H1 (cell line): ENCODE data around the gene TMEM191B. TPM values are rescaled to one million over a fixed set of nuclear protein-coding genes. Genes with fewer than 3 reads are reported as not detected.
"Not testable (repeated sequence)": the region's sequence is repeated elsewhere in the genome, so short reads cannot be mapped to it uniquely, and the experiment has no call there.

Source experiments
- CTCF ChIA-PET: fragments of 300-600 bp; sonication (Branson Sonifier 250); formaldehyde crosslinking; loops from one replicate; lab custom pipeline; 2021; ENCODE audit not compliant: partially characterized antibody; lab: Charles Lee
- POLR2A ChIA-PET: fragments of 300-600 bp; sonication (Branson Sonifier 250); formaldehyde crosslinking; loops from one replicate; lab custom pipeline; 2021; ENCODE audit warnings: inconsistent platforms; ENCODE audit not compliant: partially characterized antibody; lab: Charles Lee
- DNase-seq, 2 experiments: peaks; one replicate each; pipeline versions ENCODE4 v3.0.0 to v3.0.0-alpha.2; 2010 to 2022; ENCODE audit warnings: low spot score in 2 of 2, low read depth in 1 of 2, mixed read lengths in 1 of 2
- FAIRE-seq: peaks from 2 replicates; lab custom pipeline; 2011; peaks lifted over from hg19 to GRCh38; lab: Jason Lieb, UNC
- H2AFZ ChIP-seq: 2 replicates; pipeline ENCODE4 v1.8.1; 2012; ENCODE audit warnings: low read length, inconsistent platforms
- H2AK5ac ChIP-seq: 2 replicates; pipeline ENCODE4 v1.6.1; 2013; ENCODE audit warnings: low read depth, low read length
- H2BK120ac ChIP-seq: replicated peaks from 2 replicates; pipeline ENCODE3; 2013; ENCODE audit warnings: low read depth, low read length, inconsistent platforms
- H2BK12ac ChIP-seq: 2 replicates; pipeline ENCODE4 v1.6.1; 2013; ENCODE audit warnings: low read depth, low read length
- H2BK15ac ChIP-seq: 2 replicates; pipeline ENCODE4 v1.6.1; 2013; ENCODE audit warnings: low read length
- H2BK20ac ChIP-seq: 2 replicates; pipeline ENCODE4 v1.6.1; 2013; ENCODE audit warnings: low read length
- H2BK5ac ChIP-seq: 2 replicates; pipeline ENCODE4 v1.6.1; 2013; ENCODE audit warnings: low read depth, low read length
- H3K14ac ChIP-seq: 2 replicates; pipeline ENCODE4 v1.6.1; 2013; ENCODE audit warnings: inconsistent platforms; ENCODE audit not compliant: insufficient read length
- H3K18ac ChIP-seq: 2 replicates; pipeline ENCODE4 v1.6.1; 2013; ENCODE audit warnings: low read length; ENCODE audit errors: extremely low read depth
- H3K23ac ChIP-seq: 2 replicates; pipeline ENCODE4 v1.6.1; 2013; ENCODE audit warnings: inconsistent platforms; ENCODE audit not compliant: insufficient read length
- H3K23me2 ChIP-seq: 2 replicates; pipeline ENCODE4 v1.6.1; 2013; ENCODE audit warnings: low read depth, low read length
- H3K27ac ChIP-seq: 2 replicates; pipeline ENCODE4 v1.6.1; 2011; ENCODE audit warnings: low read depth, low read length, inconsistent platforms
- H3K27me3 ChIP-seq, 4 experiments: replicated peaks in 1 of 4; 1 replicate in 1 of 4; 2 replicates in 3 of 4; pipeline versions ENCODE4 v1.6.1 to v1.8.1; 2011 to 2013; ENCODE audit warnings: low read length in 3 of 4, mild to moderate bottlenecking in 3 of 4, inconsistent platforms in 2 of 4, mixed read lengths in 2 of 4, moderate library complexity in 1 of 4; ENCODE audit not compliant: control insufficient read depth in 3 of 4, insufficient read depth in 3 of 4; ENCODE audit errors: extremely low read depth in 1 of 4
- H3K36me3 ChIP-seq, 4 experiments: 2 replicates each; pipeline versions ENCODE4 v1.6.1 to v1.8.1; 2011 to 2013; ENCODE audit warnings: mild to moderate bottlenecking in 4 of 4, low read length in 3 of 4, moderate library complexity in 2 of 4, control low read depth in 1 of 4, inconsistent platforms in 1 of 4; ENCODE audit not compliant: insufficient read depth in 4 of 4, control insufficient read depth in 2 of 4
- H3K4ac ChIP-seq: replicated peaks from 2 replicates; pipeline ENCODE3; 2013; ENCODE audit warnings: low read length, low read depth, mixed read lengths, inconsistent platforms; ENCODE audit not compliant: insufficient read length
- H3K4me1 ChIP-seq, 4 experiments: replicated peaks in 1 of 4; 1 replicate in 1 of 4; 2 replicates in 3 of 4; pipeline versions ENCODE4 v1.6.1 to v1.8.1; 2011 to 2013; ENCODE audit warnings: low read length in 3 of 4, inconsistent platforms in 2 of 4, mixed read lengths in 1 of 4; ENCODE audit not compliant: insufficient read depth in 4 of 4, control insufficient read depth in 3 of 4
- H3K4me2 ChIP-seq, 2 experiments: 2 replicates each; pipeline versions ENCODE4 v1.6.1 to v1.8.1; 2011 to 2013; ENCODE audit warnings: low read depth in 2 of 2, low read length in 2 of 2, control low read depth in 1 of 2, inconsistent platforms in 1 of 2, mild to moderate bottlenecking in 1 of 2; ENCODE audit not compliant: insufficient read depth in 1 of 2
- H3K4me3 ChIP-seq, 4 experiments: fragments of 200-600, 300-600 bp in 1 of 4; sonication (generic), shearing (Covaris generic), sonication (Bioruptor Twin) in 1 of 4; 2 replicates each; pipeline versions ENCODE4 v1.5.1 to v1.8.1; 2011 to 2016; ENCODE audit warnings: low read length in 4 of 4, low read depth in 3 of 4, control low read depth in 2 of 4, inconsistent platforms in 2 of 4, mild to moderate bottlenecking in 2 of 4, mixed read lengths in 1 of 4, moderate library complexity in 1 of 4; ENCODE audit not compliant: insufficient read depth in 2 of 4; ENCODE audit errors: extremely low read depth in 1 of 4
- H3K56ac ChIP-seq: replicated peaks from 2 replicates; pipeline ENCODE3; 2013; ENCODE audit warnings: low read depth, mild to moderate bottlenecking, mixed read lengths, low read length, inconsistent platforms; ENCODE audit not compliant: insufficient read length
- H3K79me1 ChIP-seq: 2 replicates; pipeline ENCODE4 v1.6.1; 2013; ENCODE audit warnings: low read depth, low read length, control low read depth
- H3K79me2 ChIP-seq, 2 experiments: 2 replicates each; pipeline versions ENCODE4 v1.6.1 to v1.8.1; 2012 to 2013; ENCODE audit warnings: low read length in 2 of 2, mild to moderate bottlenecking in 2 of 2, inconsistent platforms in 1 of 2; ENCODE audit not compliant: insufficient read depth in 2 of 2, control insufficient read depth in 1 of 2
- H3K9ac ChIP-seq, 4 experiments: replicated peaks in 1 of 4; 1 replicate in 1 of 4; 2 replicates in 3 of 4; pipeline versions ENCODE4 v1.6.1 to v1.8.1; 2011 to 2013; ENCODE audit warnings: low read depth in 3 of 4, low read length in 3 of 4, control low read depth in 2 of 4, mild to moderate bottlenecking in 2 of 4, moderate library complexity in 2 of 4, inconsistent platforms in 1 of 4; ENCODE audit errors: extremely low read depth in 1 of 4
- H3K9me3 ChIP-seq, 2 experiments: 2 replicates each; pipeline versions ENCODE4 v1.6.1 to v1.8.1; 2012 to 2013; ENCODE audit warnings: mild to moderate bottlenecking in 2 of 2, moderate library complexity in 2 of 2, control low read depth in 1 of 2, inconsistent platforms in 1 of 2, low read depth in 1 of 2, low read length in 1 of 2, mixed read lengths in 1 of 2; ENCODE audit not compliant: insufficient read depth in 2 of 2
- H4K20me1 ChIP-seq, 2 experiments: replicated peaks in 1 of 2; 2 replicates each; pipeline versions ENCODE3 to v1.8.1; 2011 to 2013; ENCODE audit warnings: inconsistent platforms in 2 of 2, low read length in 2 of 2, mild to moderate bottlenecking in 1 of 2; ENCODE audit not compliant: insufficient read depth in 2 of 2, control insufficient read depth in 1 of 2
- H4K5ac ChIP-seq: 2 replicates; pipeline ENCODE4 v1.6.1; 2013; ENCODE audit warnings: low read length, low read depth, mixed read lengths, inconsistent platforms; ENCODE audit not compliant: insufficient read length
- H4K8ac ChIP-seq: 2 replicates; pipeline ENCODE4 v1.8.0; 2013; ENCODE audit warnings: mild to moderate bottlenecking, moderate library complexity, low read length, inconsistent platforms; ENCODE audit not compliant: insufficient read depth; ENCODE audit errors: extremely low read depth
- H4K91ac ChIP-seq: replicated peaks from 2 replicates; pipeline ENCODE3; 2013; ENCODE audit warnings: low read length, mixed read lengths, inconsistent platforms; ENCODE audit not compliant: insufficient read length
- WGBS, 2 experiments: shearing (Covaris generic) in 1 of 2; methylation state at CpG; one replicate each; pipeline versions ENCODE4 v1.1.6 to v1.1.7; 2013 to 2015; ENCODE audit warnings: low lambda C conversion rate in 2 of 2, mixed read lengths in 2 of 2, inconsistent platforms in 1 of 2, low coverage in 1 of 2, missing lambda C conversion rate in 1 of 2; ENCODE audit not compliant: insufficient replicate concordance in 2 of 2, insufficient coverage in 1 of 2, insufficient read length in 1 of 2; ENCODE audit errors: extremely low coverage in 1 of 2, missing lambda C conversion rate in 1 of 2; 5-methylcytosine and 5-hydroxymethylcytosine counted together
- polyA plus RNA-seq, 7 experiments: library from polyadenylated mRNA; depleted of rRNA in 3 of 7; stranded (reverse) in 5 of 7; unstranded in 2 of 7; fragments of >200 nt in 5 of 7; fragments of 200-250 nt in 2 of 7; gene quantifications; 1 replicate in 5 of 7; 2 replicates in 1 of 7; 4 replicates in 1 of 7; pipeline versions ENCODE4 v1.2.1 to v1.2.3, GENCODE V29; 2011 to 2013; ENCODE audit warnings: missing spikeins in 2 of 7, mixed read lengths in 2 of 7
- total RNA-seq: library from RNA; stranded (reverse); fragmentation: NEBNext Ultra II Directional; extraction: Animal tissue kit (Norgen Biotek cat#: 25700); gene quantifications from 2 replicates; pipeline ENCODE4 v1.2.1, GENCODE V29; 2021

The TMEM191B gene
- total and polyA plus RNA-seq, 2 of the 8 experiments (the other 6 are each of a cell fraction or from before 2014, with no cell fraction given) = 1.2 to 1.3 TPM

DNA sequence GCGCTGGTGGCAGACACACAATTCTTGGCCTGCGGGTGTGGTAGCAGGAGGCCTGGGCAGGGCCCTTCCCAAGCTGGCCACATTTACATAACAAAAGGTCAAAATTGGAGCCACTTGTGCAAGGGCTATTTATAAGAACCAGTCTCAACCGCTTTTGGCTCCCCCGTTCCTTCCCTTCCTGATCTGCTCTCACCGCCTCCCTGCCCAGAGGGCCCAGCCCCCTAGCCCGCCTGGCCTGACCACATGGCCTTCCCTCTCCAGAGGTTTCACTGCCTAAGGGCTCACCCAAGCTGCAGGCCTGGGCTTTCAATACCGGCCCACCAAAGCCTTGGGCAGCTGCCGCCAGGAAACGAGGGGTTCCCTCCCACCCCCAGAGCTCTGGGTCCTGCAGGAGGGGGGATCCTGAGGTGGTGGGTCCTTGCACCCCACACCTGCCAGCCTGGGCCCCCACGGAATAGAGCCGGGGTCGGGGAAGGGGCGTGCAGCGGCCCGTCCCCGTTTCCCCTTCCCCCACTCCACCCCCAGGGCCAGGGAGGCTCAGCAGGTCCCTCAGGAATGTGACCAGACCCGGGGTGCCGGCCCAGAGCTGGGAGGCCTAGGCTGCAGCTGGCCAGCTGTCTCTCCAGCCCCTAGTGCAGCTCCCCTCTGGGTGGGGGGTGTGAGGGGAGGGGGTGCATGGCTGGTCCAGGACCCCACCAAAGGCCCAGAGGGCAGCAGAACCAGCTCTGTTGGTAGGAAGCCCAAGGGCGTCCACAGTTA is 25.4 kb downstream of the TMEM191B start:
- H3K79me2 ChIP-seq, H3K4me3 ChIP-seq, H3K56ac ChIP-seq, H3K4me2 ChIP-seq, H3K18ac ChIP-seq, POLR2A ChIA-PET, H2BK5ac ChIP-seq, H3K14ac ChIP-seq, H4K8ac ChIP-seq, H3K27ac ChIP-seq, H3K79me1 ChIP-seq, FAIRE-seq, H3K23me2 ChIP-seq, H3K36me3 ChIP-seq, H4K91ac ChIP-seq, DNase-seq, H3K4me1 ChIP-seq, H4K20me1 ChIP-seq, H2BK20ac ChIP-seq, H2AK5ac ChIP-seq, H2BK120ac ChIP-seq, H3K9me3 ChIP-seq, H2BK12ac ChIP-seq, H3K4ac ChIP-seq, CTCF ChIA-PET, H2AFZ ChIP-seq, H3K9ac ChIP-seq, H2BK15ac ChIP-seq, H4K5ac ChIP-seq, H3K27me3 ChIP-seq, H3K23ac ChIP-seq: not testable (repeated sequence)
- no CpG with 5 or more reads among the region's 19 CpGs for WGBS, 2 experiments
